ENCODE data around the gene CDKAL1. TPM values are rescaled to one million over a fixed set of nuclear protein-coding genes. Genes with fewer than 3 reads are reported as not detected.

CDKAL1 gene
- total RNA-seq, 1 donor from 2014 or later, result 11.3 TPM

- Histone ChIP-seq H3K27ac (no peak overlapping the region), H3K27me3 (no peaks in the 10 kb centered on the region), H3K9me3 (no peaks in the 10 kb centered on the region), H3K4me3 (no peak overlapping the region), H3K4me1 (no peaks in the 10 kb centered on the region), H3K36me3 (no peaks in the 10 kb centered on the region)
- intact Hi-C loops (cut with DNase I), result no loop called here
- no peak for DNase-seq (ENCODE audit: extremely low spot score in 2 of 2)
- TF ChIP-seq CTCF (IDR thresholded peaks at IDR 0.05), result no peak
- no peak for TF ChIP-seq POLR2A (IDR thresholded peaks at IDR 0.05)
- TF ChIP-seq POLR2AphosphoS5 (IDR thresholded peaks at IDR 0.05; ENCODE audit: insufficient read depth in 1 of 2, low read depth in 1 of 2), result no peak
These were observed 373.3 kb downstream of the CDKAL1 start for GRCh38 chr6:20907486-20908071.

- TF ChIP-seq POLR2A (IDR thresholded peaks at IDR 0.05), result no peak
- TF ChIP-seq POLR2AphosphoS5 (IDR thresholded peaks at IDR 0.05; ENCODE audit: insufficient read depth in 1 of 2, low read depth in 1 of 2), result no peak
- TF ChIP-seq CTCF (IDR thresholded peaks at IDR 0.05), result no peak
- Histone ChIP-seq H3K9me3 (no peaks in the 10 kb centered on the region), H3K27me3 (no peaks in the 10 kb centered on the region), H3K4me1 (no peaks in the 10 kb centered on the region), H3K4me3 (no peak overlapping the region), H3K27ac (no peak overlapping the region), H3K36me3 (no peaks in the 10 kb centered on the region)
- intact Hi-C loops (cut with DNase I), result no loop called here
- no peak for DNase-seq (ENCODE audit: extremely low spot score in 2 of 2)
These were observed 375.4 kb downstream of the CDKAL1 start for GRCh38 chr6:20909621-20910020.

GRCh38 chr6:20911712-20912111, 377.5 kb downstream of the CDKAL1 start:
- no peaks in the 10 kb centered on the region for H3K36me3 ChIP-seq
- DNase-seq (ENCODE audit: extremely low spot score in 2 of 2), result no peak
- H3K27me3 ChIP-seq, result no peaks in the 10 kb centered on the region
- H3K4me3 ChIP-seq, result no peak overlapping the region
- no peak overlapping the region for H3K27ac ChIP-seq
- H3K4me1 ChIP-seq, result no peaks in the 10 kb centered on the region
- TF ChIP-seq POLR2AphosphoS5 (IDR thresholded peaks at IDR 0.05; ENCODE audit: insufficient read depth in 1 of 2, low read depth in 1 of 2) (no peak), CTCF (IDR thresholded peaks at IDR 0.05) (no peak)
- intact Hi-C loops (cut with DNase I), result no loop called here
- no peaks in the 10 kb centered on the region for H3K9me3 ChIP-seq

- TF ChIP-seq POLR2A (IDR thresholded peaks at IDR 0.05) (no peak), POLR2AphosphoS5 (IDR thresholded peaks at IDR 0.05; ENCODE audit: insufficient read depth in 1 of 2, low read depth in 1 of 2) (no peak), CTCF (IDR thresholded peaks at IDR 0.05) (no peak)
- Histone ChIP-seq H3K4me3 (no peak overlapping the region), H3K27ac (no peak overlapping the region), H3K9me3 (no peaks in the 10 kb centered on the region), H3K27me3 (no peaks in the 10 kb centered on the region), H3K4me1 (no peaks in the 10 kb centered on the region), H3K36me3 (no peaks in the 10 kb centered on the region)
- DNase-seq (ENCODE audit: extremely low spot score in 2 of 2), result no peak
- intact Hi-C loops (cut with DNase I), result no loop called here
These were observed 380.9 kb downstream of the CDKAL1 start for GRCh38 chr6:20915156-20915555.

GRCh38 chr6:20915626-20916025, 381.4 kb downstream of the CDKAL1 start:
- intact Hi-C loops (cut with DNase I), result no loop called here
- TF ChIP-seq CTCF (IDR thresholded peaks at IDR 0.05) (no peak), POLR2AphosphoS5 (IDR thresholded peaks at IDR 0.05; ENCODE audit: insufficient read depth in 1 of 2, low read depth in 1 of 2) (no peak), POLR2A (IDR thresholded peaks at IDR 0.05) (no peak)

More at GRCh38 chr6:20915626-20916025, 381.4 kb downstream of the CDKAL1 start:
- Histone ChIP-seq H3K27me3 (no peaks in the 10 kb centered on the region), H3K9me3 (no peaks in the 10 kb centered on the region), H3K36me3 (no peaks in the 10 kb centered on the region), H3K4me3 (no peak overlapping the region), H3K4me1 (no peaks in the 10 kb centered on the region), H3K27ac (no peak overlapping the region)
- no peak for DNase-seq (ENCODE audit: extremely low spot score in 2 of 2)

Measured in vagina (tissue), 2 donors.